ENCODE measurements around the gene TCP11L2. TPM values are rescaled to one million over a fixed set of nuclear protein-coding genes. Genes with fewer than 3 reads are reported as not detected.
"Not testable (repeated sequence)": the region's sequence is repeated elsewhere in the genome, so short reads cannot be mapped to it uniquely, and the experiment has no call there.

TCP11L2 gene
- total RNA-seq, 1 donor from 2014 or later, result 1.4 TPM

- Mint-ChIP-seq H3K27me3 (ENCODE audit: low read depth) (no peaks in the 10 kb centered on the region), H3K4me1 (no peaks in the 10 kb centered on the region), H3K9me3 (peaks cover 3% of the 10 kb centered on the region), H3K27ac (ENCODE audit: unreplicated experiment) (no peak overlapping the region), H3K36me3 (ENCODE audit: low read depth) (peaks cover 16% of the 10 kb centered on the region), H3K4me3 (no peak overlapping the region)
- no peak for DNase-seq (ENCODE audit: low read depth, low spot score)
- no peak for TF ChIP-seq CTCF (conservative IDR thresholded peaks at IDR 0.05)
These were observed 67.3 kb downstream of the TCP11L2 start for GRCh38 chr12:106369624-106370346.

- Mint-ChIP-seq H3K36me3 (ENCODE audit: low read depth) (peaks cover 45% of the 10 kb centered on the region), H3K4me3 (no peak overlapping the region), H3K9me3 (peaks cover 8% of the 10 kb centered on the region), H3K4me1 (no peaks in the 10 kb centered on the region), H3K27ac (ENCODE audit: unreplicated experiment) (no peak overlapping the region), H3K27me3 (ENCODE audit: low read depth) (no peaks in the 10 kb centered on the region)
- TF ChIP-seq CTCF (conservative IDR thresholded peaks at IDR 0.05), result no peak
- DNase-seq (ENCODE audit: low read depth, low spot score), result no peak
These were observed 76.3 kb downstream of the TCP11L2 start for GRCh38 chr12:106378788-106379187.

GRCh38 chr12:106380954-106381353 lies 78.4 kb downstream of the TCP11L2 start:
- H3K27ac Mint-ChIP-seq (ENCODE audit: unreplicated experiment), result no peak overlapping the region
- H3K4me1 Mint-ChIP-seq, result no peaks in the 10 kb centered on the region
- no peak for DNase-seq (ENCODE audit: low read depth, low spot score)
- peaks cover 43% of the 10 kb centered on the region for H3K36me3 Mint-ChIP-seq (ENCODE audit: low read depth)
- H3K4me3 Mint-ChIP-seq, result no peak overlapping the region
- H3K27me3 Mint-ChIP-seq (ENCODE audit: low read depth), result no peaks in the 10 kb centered on the region
- no peak for TF ChIP-seq CTCF (conservative IDR thresholded peaks at IDR 0.05)
- peaks cover 8% of the 10 kb centered on the region for H3K9me3 Mint-ChIP-seq

GRCh38 chr12:106381866-106382265 lies 79.3 kb downstream of the TCP11L2 start:
- peaks cover 41% of the 10 kb centered on the region for H3K36me3 Mint-ChIP-seq (ENCODE audit: low read depth)
- DNase-seq (ENCODE audit: low read depth, low spot score); H3K9me3 Mint-ChIP-seq; H3K27me3 Mint-ChIP-seq (ENCODE audit: low read depth); H3K4me3 Mint-ChIP-seq; H3K4me1 Mint-ChIP-seq; H3K27ac Mint-ChIP-seq (ENCODE audit: unreplicated experiment): not testable (repeated sequence)

GRCh38 chr12:106386813-106387535 lies 84.4 kb downstream of the TCP11L2 start:
- Mint-ChIP-seq H3K4me1 (peaks cover 15% of the 10 kb centered on the region), H3K27me3 (ENCODE audit: low read depth) (no peaks in the 10 kb centered on the region), H3K9me3 (peaks cover 6% of the 10 kb centered on the region), H3K4me3 (no peak overlapping the region), H3K27ac (ENCODE audit: unreplicated experiment) (no peak overlapping the region), H3K36me3 (ENCODE audit: low read depth) (peaks cover 22% of the 10 kb centered on the region)
- DNase-seq (ENCODE audit: low read depth, low spot score), result no peak
- TF ChIP-seq CTCF (conservative IDR thresholded peaks at IDR 0.05), result no peak

- DNase-seq (ENCODE audit: low read depth, low spot score), result no peak
- Mint-ChIP-seq H3K4me3 (no peak overlapping the region), H3K27ac (ENCODE audit: unreplicated experiment) (no peak overlapping the region), H3K9me3 (no peaks in the 10 kb centered on the region), H3K36me3 (ENCODE audit: low read depth) (peaks cover 15% of the 10 kb centered on the region), H3K4me1 (peaks cover 15% of the 10 kb centered on the region), H3K27me3 (ENCODE audit: low read depth) (no peaks in the 10 kb centered on the region)
- TF ChIP-seq CTCF (conservative IDR thresholded peaks at IDR 0.05), result no peak
These were observed 85.4 kb downstream of the TCP11L2 start for GRCh38 chr12:106387848-106388377.
